Endothelial cell of umbilical vein (primary cell): Measurements from ENCODE around the gene MAPRE2. TPM values are rescaled to one million over a fixed set of nuclear protein-coding genes. Genes with fewer than 3 reads are reported as not detected.

Source experiments
- BruUV-seq: library from RNA; stranded (reverse); fragments of 400-500 nt; replicated peaks from 2 replicates; lab custom pipeline; 2021; lab: Mats Ljungman, UMichigan
- CTCF ChIA-PET: fragments of 300-600, 350-600 bp; sonication (Branson Sonifier 250); formaldehyde crosslinking; loops from one replicate; lab custom pipeline; 2021; ENCODE audit warnings: antibody characterized with exemption, inconsistent platforms; lab: Charles Lee
- POLR2A ChIA-PET: fragments of 300-600, 350-600 bp; sonication (Branson Sonifier 250); formaldehyde crosslinking; loops from one replicate; lab custom pipeline; 2021; ENCODE audit warnings: antibody characterized with exemption, inconsistent platforms; lab: Charles Lee
- DNase-seq: peaks from one replicate; pipeline ENCODE4 v3.0.0-alpha.2; 2011; ENCODE audit warnings: low read depth, low spot score
- FAIRE-seq: peaks from 2 replicates; lab custom pipeline; 2011; peaks lifted over from hg19 to GRCh38; lab: Jason Lieb, UNC
- H2AFZ ChIP-seq: 2 replicates; pipeline ENCODE4 v1.6.0; 2012; ENCODE audit warnings: low read depth, low read length, control low read depth, inconsistent platforms
- H3K27ac ChIP-seq: 2 replicates; pipeline ENCODE4 v1.5.1; 2011; ENCODE audit warnings: low read depth, mild to moderate bottlenecking, control low read depth, low read length, moderate library complexity; ENCODE audit not compliant: insufficient read depth
- H3K27me3 ChIP-seq, 2 experiments: 2 replicates each; pipeline versions ENCODE4 v1.6.0 to v1.6.1; 2011; ENCODE audit warnings: low read length in 2 of 2, mixed read lengths in 1 of 2; ENCODE audit not compliant: control insufficient read depth in 2 of 2, insufficient read depth in 2 of 2
- H3K36me3 ChIP-seq, 2 experiments: 2 replicates in 1 of 2; 3 replicates in 1 of 2; pipeline ENCODE4 v1.5.1; 2011; ENCODE audit warnings: low read length in 2 of 2, mild to moderate bottlenecking in 1 of 2, moderate library complexity in 1 of 2; ENCODE audit not compliant: control insufficient read depth in 2 of 2, insufficient read depth in 2 of 2; ENCODE audit errors: extremely low read depth in 1 of 2
- H3K4me1 ChIP-seq: 3 replicates; pipeline ENCODE4 v1.5.1; 2011; ENCODE audit warnings: mild to moderate bottlenecking, low read length; ENCODE audit not compliant: control insufficient read depth, insufficient read depth; ENCODE audit errors: extremely low read depth
- H3K4me2 ChIP-seq: 2 replicates; pipeline ENCODE4 v1.6.1; 2011; ENCODE audit warnings: low read length, control low read depth, mixed read lengths; ENCODE audit not compliant: insufficient read depth
- H3K4me3 ChIP-seq, 3 experiments: fragments of 200-600 bp in 1 of 3; sonication (generic), shearing (Covaris generic) in 1 of 3; replicated peaks in 1 of 3; 2 replicates each; pipeline ENCODE4 v1.5.1; 2011 to 2016; ENCODE audit warnings: control low read depth in 3 of 3, low read length in 3 of 3, mild to moderate bottlenecking in 2 of 3, inconsistent platforms in 1 of 3, low read depth in 1 of 3, moderate library complexity in 1 of 3; ENCODE audit not compliant: insufficient read depth in 1 of 3
- H3K79me2 ChIP-seq: 2 replicates; pipeline ENCODE4 v1.6.0; 2012; ENCODE audit warnings: low read length, inconsistent platforms; ENCODE audit not compliant: control insufficient read depth, insufficient read depth
- H3K9ac ChIP-seq: replicated peaks from 2 replicates; pipeline ENCODE3; 2011; ENCODE audit warnings: low read length, control low read depth; ENCODE audit not compliant: insufficient read depth; ENCODE audit errors: extremely low read depth
- H3K9me1 ChIP-seq: replicated peaks from 3 replicates; pipeline ENCODE4 v1.6.0; 2011; ENCODE audit warnings: mild to moderate bottlenecking, low read length; ENCODE audit not compliant: control insufficient read depth, insufficient read depth; ENCODE audit errors: extremely low read depth
- H3K9me3 ChIP-seq: replicated peaks from 2 replicates; pipeline ENCODE4 v1.5.1; 2012; ENCODE audit warnings: low read length, inconsistent platforms; ENCODE audit not compliant: control insufficient read depth, insufficient read depth
- H4K20me1 ChIP-seq: replicated peaks from 2 replicates; pipeline ENCODE3; 2011; ENCODE audit warnings: mild to moderate bottlenecking, low read length; ENCODE audit not compliant: control insufficient read depth, insufficient read depth; ENCODE audit errors: extremely low read depth
- EZH2 ChIP-seq: IDR thresholded peaks from 2 replicates; pipeline ENCODE4 v1.6.1; 2012; ENCODE audit warnings: borderline replicate concordance, low read depth, mild to moderate bottlenecking, moderate library complexity, low read length, inconsistent platforms; ENCODE audit not compliant: severe bottlenecking
- FOS ChIP-seq: IDR thresholded peaks from 2 replicates; pipeline ENCODE4 v1.6.1; 2011; ENCODE audit warnings: mild to moderate bottlenecking, low read length, moderate library complexity, borderline replicate concordance; ENCODE audit not compliant: insufficient read depth
- GATA2 ChIP-seq: IDR thresholded peaks from 2 replicates; pipeline ENCODE4 v1.7.0; 2011; ENCODE audit warnings: low read depth, mild to moderate bottlenecking, moderate library complexity, mixed read lengths, low read length; ENCODE audit not compliant: insufficient read length, insufficient read depth
- JUN ChIP-seq: IDR thresholded peaks from 2 replicates; pipeline ENCODE4 v1.6.1; 2011; ENCODE audit warnings: borderline replicate concordance, low read depth; ENCODE audit not compliant: insufficient read length, insufficient read depth
- MAX ChIP-seq: IDR thresholded peaks from 2 replicates; pipeline ENCODE4 v1.6.1; 2011; ENCODE audit not compliant: insufficient read depth, insufficient read length
- MYC ChIP-seq: IDR thresholded peaks from one replicate; pipeline ENCODE4 v1.6.1; 2011; ENCODE audit warnings: mild to moderate bottlenecking, low read depth, low read length
- POLR2A ChIP-seq: IDR thresholded peaks from 2 replicates; pipeline ENCODE4 v1.6.1; 2012; ENCODE audit warnings: low read depth, mild to moderate bottlenecking, control low read depth, low read length
- POLR2AphosphoS5 ChIP-seq: IDR thresholded peaks from 2 replicates; pipeline ENCODE4 v1.6.1; 2012; ENCODE audit warnings: low read depth, mild to moderate bottlenecking, control low read depth, low read length, moderate library complexity; ENCODE audit not compliant: insufficient read depth
- dilution Hi-C: fragments of 300-500 bp; cut with MboI; formaldehyde crosslinking; loops from one replicate; pipeline ENCODE4 v1.15.0; 2019; ENCODE audit warnings: low sequenced_read_pairs; ENCODE audit not compliant: extremely low pct_ligation_motif_present
- intact Hi-C: fragments of 100-400 bp; cut with micrococcal nuclease; formaldehyde crosslinking; loops from one replicate; pipeline ENCODE4 v1.10.0; 2022
- polyA plus RNA-seq, 4 experiments: library from polyadenylated mRNA; depleted of rRNA in 3 of 4; stranded (reverse) in 3 of 4; unstranded in 1 of 4; fragments of >200 nt; gene quantifications; 2 replicates each; pipeline versions ENCODE4 v1.2.1 to v1.2.3, GENCODE V29; 2011 to 2012; ENCODE audit warnings: missing spikeins in 1 of 4
- total RNA-seq: library from RNA; stranded (reverse); gene quantifications from 2 replicates; pipeline ENCODE4 v1.2.3, GENCODE V29; 2021

MAPRE2 gene
- total and polyA plus RNA-seq, 2 donors (not counting 3 experiments of a cell fraction or from before 2014, with no cell fraction given), result 117 to 148 TPM

GRCh38 chr18:35088921-35089320, 47.7 kb downstream of the MAPRE2 start:
- ChIA-PET POLR2A (no interaction called here), CTCF (interaction anchor here (1.3 kb wide), 1 partner anchor 55 kb away, joined by 3 read pairs; no protein-coding TSS in a partner anchor)
- peaks cover 26% of the 10 kb centered on the region for H3K79me2 ChIP-seq
- DNase-seq, result no peak
- intact Hi-C loops, result no loop called here
- H3K4me2 ChIP-seq, result no peak overlapping the region
- BruUV-seq, result no TSS peak
- H3K27ac ChIP-seq, result no peak overlapping the region
- TF ChIP-seq FOS (peak; percentile 10), JUN (no peak), POLR2AphosphoS5 (no peak), GATA2 (no peak), MYC (no peak), EZH2 (no peak), MAX (no peak), POLR2A (no peak)
- dilution Hi-C loops, result no loop called here
- no peaks in the 10 kb centered on the region for H3K36me3 ChIP-seq
- H2AFZ ChIP-seq, result no peak overlapping the region
- H3K27me3 ChIP-seq, result no peaks in the 10 kb centered on the region
- H3K9me1 ChIP-seq, result no peaks in the 10 kb centered on the region
- peaks cover 19% of the 10 kb centered on the region for H3K4me1 ChIP-seq
- FAIRE-seq, result no peak
- H3K4me3 ChIP-seq, result no peak overlapping the region
- no peaks in the 10 kb centered on the region for H4K20me1 ChIP-seq
- H3K9me3 ChIP-seq, result no peaks in the 10 kb centered on the region
- H3K9ac ChIP-seq, result no peak overlapping the region

GRCh38 chr18:35089382-35089781, 48.2 kb downstream of the MAPRE2 start:
- Histone ChIP-seq H2AFZ (no peak overlapping the region), H3K4me3 (no peak overlapping the region), H3K27me3 (no peaks in the 10 kb centered on the region), H3K27ac (no peak overlapping the region), H3K79me2 (peaks cover 28% of the 10 kb centered on the region), H3K9ac (no peak overlapping the region), H3K9me3 (no peaks in the 10 kb centered on the region), H3K9me1 (no peaks in the 10 kb centered on the region), H3K4me2 (no peak overlapping the region), H3K36me3 (no peaks in the 10 kb centered on the region), H4K20me1 (no peaks in the 10 kb centered on the region), H3K4me1 (peaks cover 19% of the 10 kb centered on the region)
- intact Hi-C loops (no loop called here), dilution Hi-C loops (no loop called here)
- POLR2A ChIA-PET, result no interaction called here
- DNase-seq, result no peak
- no TSS peak for BruUV-seq
- no peak for FAIRE-seq
- CTCF ChIA-PET, result interaction anchor here (1.3 kb wide), 1 partner anchor 55 kb away, joined by 3 read pairs; no protein-coding TSS in a partner anchor
- TF ChIP-seq MAX, result no peak
- TF ChIP-seq POLR2AphosphoS5, result no peak
- TF ChIP-seq POLR2A, result no peak
- TF ChIP-seq EZH2, result no peak
- TF ChIP-seq FOS, result no peak
- TF ChIP-seq JUN, result no peak
